NCI-H524 treated with DMSO at 0.1 percent for 48 hours (cell line): ENCODE results near the gene IGIP.
"Not testable (repeated sequence)": the region's sequence is repeated elsewhere in the genome, so short reads cannot be mapped to it uniquely, and the experiment has no call there.

Experiments
- DNase-seq: peaks from one replicate; lab custom pipeline; 2025; lab: John Stamatoyannopoulos, UW

IGIP gene

DNA sequence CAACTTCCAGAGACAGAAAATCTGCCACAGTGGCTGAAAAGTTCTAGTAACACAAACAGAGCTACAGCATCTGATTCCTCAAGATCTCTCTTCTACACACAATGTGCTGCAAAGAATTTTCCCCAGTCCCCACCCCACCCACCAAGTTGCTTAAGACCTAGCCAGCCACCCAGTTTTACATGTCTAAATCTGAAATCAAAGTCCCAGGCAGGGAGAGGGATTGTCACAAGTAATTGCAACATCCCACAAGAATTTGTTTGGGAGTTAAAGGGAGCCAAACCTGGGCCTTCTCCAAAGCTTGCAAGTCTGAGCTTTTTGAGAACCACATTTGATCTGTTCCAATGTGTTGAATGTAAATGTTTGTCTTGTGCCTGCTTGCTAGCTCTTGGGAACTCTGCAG is 15.5 kb downstream of the IGIP start:
- no peak for DNase-seq

DNA sequence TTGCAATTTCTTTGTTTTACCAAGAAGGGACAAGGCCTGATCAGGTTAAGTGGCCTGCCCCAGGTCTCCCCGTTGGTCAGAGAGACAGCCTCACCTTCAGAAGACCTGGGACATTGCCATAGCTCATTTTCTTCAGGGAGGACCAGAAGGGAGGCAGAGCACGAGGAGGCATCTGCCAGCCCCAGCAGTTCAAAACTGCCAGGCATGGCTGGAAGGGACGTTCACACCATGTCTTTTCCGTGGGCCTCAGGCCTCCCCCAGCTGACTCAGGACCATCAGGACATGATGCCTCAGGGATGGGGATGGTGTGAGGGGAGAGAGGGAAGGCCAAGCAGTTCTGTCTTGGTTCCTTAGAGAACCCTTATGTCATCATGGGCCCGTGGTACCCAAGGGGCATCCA is 16.5 kb downstream of the IGIP start:
- no peak for DNase-seq

DNA sequence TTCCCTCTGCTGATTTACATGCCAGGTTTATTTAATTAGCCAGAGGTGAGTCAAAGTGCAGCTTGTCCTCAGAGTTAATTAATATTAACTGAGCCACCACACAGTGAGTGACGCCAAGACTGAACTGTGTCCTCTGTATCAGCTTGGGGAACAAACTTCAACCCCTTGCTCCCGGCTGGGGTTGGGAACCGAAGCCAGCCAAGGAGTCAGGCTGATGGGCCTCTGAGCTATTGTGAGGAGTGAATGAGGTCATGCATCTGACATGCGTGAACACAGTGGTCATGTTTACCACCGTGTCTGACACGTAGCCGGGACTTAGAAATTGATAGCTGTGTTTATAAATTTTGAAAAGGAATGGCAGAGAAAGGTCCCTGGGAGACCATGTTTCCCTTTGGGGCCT is 17.1 kb downstream of the IGIP start:
- no peak for DNase-seq

DNA sequence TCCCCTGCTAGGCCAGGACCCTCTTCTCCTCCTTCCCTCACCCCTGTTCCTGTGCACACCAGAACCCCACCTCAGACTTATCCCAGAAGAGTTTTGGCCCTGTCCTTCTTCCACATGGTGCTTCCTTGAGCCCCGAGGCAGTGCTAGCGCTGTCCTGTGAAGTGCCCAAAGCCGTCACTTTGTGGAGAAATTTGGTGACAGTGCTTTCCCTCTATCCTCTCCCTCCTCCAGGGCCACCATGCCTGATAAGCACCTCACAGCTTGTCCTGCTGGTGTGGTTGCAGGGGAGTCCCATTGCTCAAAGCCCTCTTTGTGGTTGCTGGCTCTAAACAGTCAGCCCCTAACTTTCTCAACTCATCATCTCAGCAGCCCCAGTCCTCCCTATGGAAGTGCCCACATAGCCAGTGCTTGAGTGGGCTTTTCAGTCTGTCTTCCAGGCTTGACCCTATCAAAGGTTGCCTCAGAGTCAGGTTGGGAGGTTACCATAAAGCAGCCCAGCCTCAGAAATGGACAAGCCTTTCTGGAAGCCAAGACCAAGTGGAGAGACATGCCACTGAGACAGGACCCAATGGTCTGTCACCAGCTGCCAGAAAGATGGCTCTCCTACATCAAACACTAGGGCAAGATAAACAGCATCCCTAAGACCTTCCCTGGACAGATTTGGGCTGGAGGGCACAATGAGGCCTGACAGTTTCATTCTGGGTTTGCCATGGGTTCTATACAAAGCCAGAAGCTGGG is 18.0 kb downstream of the IGIP start:
- DNase-seq = no peak

DNA sequence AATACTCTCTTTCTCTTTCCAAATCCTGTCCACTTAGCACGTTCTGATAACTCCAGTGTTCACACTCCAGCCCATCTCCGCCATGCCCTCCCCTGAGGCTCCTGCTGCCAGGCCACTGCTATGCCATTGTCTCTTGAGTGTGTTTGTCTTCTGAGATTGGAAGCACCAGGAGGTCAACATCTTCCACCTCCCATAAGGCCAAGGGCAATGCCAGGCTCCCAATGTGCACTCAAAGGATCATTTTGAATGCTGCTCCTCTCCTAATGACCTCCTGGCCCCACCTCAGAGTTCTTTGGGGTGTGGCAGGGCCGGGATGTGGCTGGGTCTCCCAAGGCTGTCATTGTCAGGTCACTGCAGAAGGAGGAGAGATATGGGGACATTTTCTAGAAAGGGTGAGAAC is 19.5 kb downstream of the IGIP start:
- no peak for DNase-seq

DNA sequence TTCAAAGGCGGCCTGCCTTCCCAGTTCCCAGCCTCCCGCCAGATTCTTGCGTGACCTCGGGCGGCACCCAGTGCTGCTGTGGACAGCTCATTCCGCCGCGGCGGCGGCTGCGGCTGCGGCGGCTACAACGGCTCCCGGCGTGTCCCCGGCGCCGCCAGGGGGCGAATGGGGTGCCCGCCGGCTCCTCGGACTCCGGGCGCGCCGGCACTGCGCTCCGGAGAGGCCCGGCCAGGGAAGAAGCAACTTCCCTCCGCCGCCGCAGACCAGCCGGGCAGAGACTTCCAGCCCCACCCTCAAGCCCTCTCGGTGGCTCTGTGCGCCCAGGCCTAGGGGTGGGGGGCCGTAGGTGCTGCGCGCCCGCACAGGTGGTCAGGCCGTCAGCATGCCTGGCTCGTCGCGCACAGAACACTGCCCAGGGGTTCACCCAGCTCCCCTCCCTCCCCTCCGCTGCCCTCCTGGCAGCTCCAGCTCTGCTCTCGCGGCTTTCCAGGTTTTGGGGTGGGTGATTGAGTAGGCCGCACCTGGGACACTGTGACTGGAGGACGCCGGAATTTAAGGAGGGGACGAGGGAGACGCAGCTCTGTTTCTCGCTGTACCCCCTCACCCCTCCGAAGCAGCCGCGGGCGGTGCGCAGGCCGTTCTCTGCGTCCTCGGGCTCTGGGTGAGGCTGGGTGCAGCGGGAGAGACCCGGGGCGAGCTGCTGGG is 20.2 kb downstream of the IGIP start:
- peak; percentile 27 for DNase-seq

DNA sequence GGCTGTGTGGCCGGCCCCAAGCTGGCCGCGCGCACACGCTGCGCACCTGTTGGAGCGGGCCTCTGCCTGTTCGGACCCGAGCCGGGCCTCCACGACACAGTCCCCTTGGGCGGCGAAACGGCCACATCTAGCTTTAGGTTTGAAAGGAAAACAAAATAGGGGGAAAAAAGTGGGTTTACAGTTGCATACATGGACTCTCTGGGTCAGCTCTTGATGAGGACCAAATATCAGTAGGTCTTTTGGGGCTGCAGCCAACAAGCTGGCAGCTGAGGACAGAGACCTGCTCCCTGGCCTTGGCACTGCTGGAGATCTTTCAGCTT is 20.7 kb downstream of the IGIP start:
- no peak for DNase-seq

DNA sequence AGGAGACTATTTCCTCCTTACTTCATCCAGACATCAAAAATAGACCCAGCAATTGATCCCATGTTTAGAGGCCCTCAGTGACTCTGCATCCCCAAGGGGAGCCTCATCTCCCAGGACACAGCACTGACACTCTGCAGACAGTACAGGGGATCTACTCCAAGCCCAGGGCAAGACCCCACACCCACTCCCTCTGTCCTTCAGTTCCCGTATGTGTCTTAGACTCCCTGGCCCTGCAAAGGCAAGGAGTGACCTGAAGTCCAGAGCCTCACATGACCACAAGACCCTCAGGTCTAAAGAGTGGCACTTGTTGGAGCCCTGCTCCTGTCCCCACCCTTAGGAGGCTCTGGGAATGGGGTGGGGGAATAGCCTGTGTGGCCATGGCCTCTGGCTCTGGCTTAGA is 21.7 kb downstream of the IGIP start:
- DNase-seq = no peak

DNA sequence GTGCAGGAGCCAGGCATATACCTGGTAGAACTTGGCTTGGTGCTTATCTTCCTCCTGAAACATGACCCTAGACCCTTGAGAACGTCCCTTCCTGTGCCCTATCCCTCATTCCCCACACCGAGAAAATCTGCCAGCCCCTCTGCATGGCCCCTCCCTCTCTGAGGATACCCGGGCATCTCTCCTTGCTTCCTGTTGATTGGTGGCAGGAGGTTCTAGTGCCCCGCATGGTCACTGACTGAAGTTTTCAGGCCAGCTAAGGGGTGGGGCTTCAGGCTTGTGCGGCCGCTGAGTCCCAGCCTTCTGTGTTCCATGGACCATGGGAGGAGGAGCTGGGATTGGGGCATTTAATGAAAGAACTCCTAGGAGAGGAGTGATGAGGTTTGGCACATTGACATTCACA is 22.8 kb downstream of the IGIP start:
- DNase-seq = no peak

DNA sequence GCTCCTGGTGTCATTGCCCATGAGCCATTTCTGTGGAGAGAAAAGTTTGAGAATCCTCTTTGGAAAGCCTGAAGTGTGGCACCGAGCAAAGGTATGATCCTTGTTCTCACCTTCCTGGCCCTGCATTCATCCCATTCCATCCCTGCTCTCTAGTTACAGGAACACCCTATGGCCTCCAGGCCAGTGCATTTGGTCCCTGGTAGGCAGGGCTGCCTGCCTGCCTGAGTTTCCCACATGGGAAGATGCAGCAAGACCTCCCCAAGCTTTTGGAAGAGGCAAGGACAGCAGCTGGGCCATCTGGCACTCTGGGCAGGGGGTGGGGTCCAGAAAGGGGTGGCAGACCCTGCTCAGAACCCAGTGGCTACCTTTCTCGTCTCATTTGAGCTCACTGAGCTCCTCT is 24.5 kb downstream of the IGIP start:
- DNase-seq = peak; percentile 6

DNA sequence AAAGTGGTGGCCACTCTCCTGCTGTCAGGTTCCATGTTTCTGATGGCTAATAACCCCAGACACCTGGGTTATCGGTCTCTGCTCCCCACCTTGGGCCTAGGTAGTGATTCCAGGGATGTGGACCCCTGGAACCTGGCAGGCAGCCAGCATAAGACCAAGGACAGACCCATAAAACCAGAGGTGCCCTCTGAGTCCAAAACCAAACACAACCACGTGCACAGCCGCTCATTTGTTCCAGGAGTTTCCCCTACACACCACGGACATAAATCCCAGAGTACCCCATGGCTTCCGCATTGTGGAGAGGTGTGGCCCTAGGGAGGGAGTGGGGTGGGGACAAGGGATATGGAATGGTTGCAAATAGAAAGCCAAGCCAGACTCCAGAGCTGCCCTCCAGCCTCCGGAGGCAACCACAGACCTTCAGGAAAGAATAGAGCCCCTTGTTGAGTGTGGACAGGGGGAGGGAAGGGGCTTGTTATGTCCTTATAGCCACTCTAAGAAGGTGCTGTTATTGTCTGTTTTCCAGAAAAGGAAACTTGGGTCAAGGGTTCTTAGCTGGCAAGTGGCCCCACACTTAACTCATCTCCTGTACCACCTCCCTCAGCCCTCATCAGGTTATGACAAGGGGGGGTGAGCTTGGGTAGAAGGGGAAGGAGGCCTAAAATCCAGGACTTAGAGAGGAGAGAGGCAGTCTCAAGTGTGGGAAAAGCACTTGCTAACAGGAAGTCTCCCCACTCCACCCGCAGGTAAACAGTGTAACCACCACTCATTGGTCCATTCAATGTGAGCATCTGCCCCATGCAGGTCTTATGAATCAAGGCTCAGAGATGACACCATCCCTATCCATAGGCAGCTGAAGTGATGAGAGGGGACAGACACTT is 25.6 kb downstream of the IGIP start:
- no peak for DNase-seq

DNA sequence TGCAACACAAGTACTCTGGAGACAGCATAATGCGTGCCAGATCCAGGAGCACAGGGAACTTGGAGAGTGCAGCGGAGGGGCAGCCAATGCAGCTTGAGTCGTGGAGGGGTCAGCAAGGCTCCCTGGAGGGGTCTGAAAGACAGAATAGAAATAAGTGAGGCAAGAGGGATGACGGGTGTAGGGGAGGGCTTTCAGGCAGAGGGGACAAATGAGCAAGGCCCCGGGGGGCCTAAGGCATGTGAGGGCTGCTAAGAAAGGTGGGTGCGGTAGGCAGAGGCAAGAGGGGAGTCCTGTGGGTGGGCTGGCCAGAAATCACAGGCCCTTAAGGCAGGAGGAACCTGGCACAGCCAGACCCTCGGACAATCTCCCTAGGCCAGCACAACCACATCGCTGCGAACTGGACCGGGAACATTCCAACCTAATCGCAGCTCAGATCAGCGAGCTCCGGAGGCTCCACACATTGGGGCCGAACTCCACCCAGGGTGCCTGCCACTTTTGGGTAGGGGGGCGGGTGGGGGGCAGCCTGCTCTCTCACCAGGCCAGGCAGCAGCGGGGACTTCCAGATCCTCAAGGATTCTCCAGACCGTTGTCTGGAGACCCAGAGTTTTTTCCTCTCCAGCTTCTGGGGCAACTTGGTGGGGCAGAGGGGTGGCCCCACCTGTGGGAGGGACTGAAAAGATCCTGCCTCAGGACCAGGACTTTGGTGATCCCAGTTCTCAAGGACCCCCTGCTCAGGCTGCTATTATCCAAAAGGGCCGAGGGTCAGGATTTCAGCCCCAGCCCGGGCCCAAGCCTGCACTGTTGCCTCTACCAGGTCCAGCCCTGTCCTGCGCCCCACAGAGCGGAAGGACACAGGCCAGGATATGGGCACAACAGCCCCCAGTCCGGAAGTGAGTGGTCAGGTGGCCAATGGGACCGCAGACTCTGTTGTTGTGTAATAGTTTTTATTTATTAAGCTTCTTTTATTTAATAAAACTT is 26.6 kb downstream of the IGIP start:
- no peak for DNase-seq

DNA sequence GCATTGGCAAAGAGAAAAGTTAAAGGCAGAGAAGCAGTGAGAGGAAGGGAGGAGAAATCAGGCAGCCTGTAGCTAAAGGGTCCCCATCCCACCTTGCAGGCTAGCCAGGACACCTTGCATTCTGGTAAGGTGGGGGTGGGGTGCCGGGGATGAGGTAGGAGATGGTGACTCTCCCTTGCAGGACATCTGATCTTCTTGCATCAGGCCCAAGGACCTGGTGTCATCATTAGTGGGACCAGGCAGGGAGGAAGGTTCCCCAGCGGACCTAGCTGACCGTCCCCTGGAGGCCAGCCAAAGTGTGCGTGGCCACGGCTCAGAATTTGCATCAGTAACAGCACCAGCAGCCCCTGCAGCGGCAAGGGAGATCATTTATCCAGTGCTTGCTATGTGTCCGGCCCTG is 27.5 kb downstream of the IGIP start:
- no peak for DNase-seq

DNA sequence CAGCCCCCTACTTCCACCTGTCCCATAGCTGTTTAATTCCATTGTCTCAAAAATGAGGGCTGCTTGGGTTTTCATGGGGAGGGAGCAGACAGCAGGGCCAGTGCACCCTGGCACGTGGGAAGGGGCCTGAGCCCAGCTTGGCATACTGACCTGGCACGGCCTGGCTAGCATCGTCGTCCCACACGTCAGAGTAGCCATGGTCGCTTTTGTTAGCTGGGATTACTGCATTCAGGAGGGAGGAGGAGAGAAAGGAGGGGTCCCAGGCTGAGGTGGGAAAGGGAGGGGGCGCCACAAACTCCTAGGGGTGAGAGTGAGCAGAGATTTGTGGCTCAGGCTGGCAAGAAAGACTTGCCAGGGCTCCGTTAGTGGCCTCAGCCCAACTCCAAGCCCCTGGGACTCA is 28.2 kb downstream of the IGIP start:
- DNase-seq = no peak

DNA sequence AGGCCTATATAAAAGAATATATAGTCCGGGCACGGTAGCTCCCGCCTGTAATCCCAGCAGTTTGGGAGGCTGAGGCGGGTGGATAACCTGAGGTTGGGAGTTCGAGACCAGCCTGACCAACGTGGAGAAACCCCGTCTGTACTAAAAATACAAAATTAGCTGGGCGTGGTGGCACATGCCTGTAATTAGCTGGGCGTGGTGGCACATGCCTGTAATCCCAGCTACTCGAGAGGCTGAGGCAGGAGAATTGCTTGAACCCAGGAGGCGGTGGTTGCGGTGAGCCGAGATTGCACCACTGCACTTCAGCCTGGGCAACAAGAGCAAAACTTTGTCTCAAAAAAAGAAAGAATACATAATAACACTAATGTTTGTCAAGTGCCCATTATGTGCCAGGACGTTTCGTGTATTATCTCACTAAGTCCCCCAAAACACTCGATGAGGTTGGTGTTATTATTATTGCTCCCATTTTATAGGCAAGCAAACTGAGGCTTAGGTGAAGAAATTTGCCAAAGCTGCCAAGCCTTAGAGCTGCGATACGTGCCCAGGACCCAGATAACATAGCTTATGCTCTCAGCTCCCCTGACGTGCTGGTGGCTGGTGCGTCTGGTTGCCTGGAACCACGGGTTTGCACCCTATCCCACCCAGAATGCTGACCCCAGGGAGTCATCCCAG is 29.1 kb downstream of the IGIP start:
- DNase-seq = not testable (repeated sequence)

DNA sequence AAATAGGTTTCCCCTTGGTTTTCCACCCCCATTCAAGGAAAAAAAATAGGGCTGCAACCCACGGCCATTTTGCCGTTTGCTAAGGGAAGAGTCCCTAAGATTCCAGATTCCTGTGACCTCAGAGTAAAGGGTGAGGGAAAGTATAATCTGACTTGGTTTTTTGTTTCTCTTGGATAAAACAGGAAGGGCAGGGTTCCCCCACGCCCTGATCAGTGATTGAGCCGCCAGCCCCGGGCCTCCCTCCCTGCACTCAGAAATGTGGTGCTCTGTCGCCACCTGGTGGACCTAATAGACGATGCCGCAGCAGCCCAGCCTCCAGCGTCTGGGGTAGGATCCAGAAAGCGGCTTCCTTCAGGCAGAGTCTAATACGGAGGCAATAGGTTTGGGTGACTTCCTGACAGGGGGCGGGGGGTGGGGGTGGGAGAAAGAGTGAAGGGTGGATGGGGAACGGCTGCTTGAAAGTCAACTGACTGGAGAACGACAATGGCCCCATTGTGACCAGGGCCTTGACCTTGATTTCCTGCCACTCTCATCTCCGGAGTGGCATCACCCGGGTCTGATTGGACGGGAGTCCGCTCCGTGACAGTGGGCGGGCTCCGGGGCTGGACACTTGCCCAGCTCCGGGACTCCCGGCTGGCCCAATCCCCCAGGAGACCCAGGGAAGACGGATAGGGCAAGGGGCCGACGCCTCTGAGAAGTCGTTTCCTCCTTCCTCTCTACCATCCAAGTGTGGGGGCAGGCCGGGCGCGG is 31.5 kb downstream of the IGIP start:
- DNase-seq = peak; percentile 13

DNA sequence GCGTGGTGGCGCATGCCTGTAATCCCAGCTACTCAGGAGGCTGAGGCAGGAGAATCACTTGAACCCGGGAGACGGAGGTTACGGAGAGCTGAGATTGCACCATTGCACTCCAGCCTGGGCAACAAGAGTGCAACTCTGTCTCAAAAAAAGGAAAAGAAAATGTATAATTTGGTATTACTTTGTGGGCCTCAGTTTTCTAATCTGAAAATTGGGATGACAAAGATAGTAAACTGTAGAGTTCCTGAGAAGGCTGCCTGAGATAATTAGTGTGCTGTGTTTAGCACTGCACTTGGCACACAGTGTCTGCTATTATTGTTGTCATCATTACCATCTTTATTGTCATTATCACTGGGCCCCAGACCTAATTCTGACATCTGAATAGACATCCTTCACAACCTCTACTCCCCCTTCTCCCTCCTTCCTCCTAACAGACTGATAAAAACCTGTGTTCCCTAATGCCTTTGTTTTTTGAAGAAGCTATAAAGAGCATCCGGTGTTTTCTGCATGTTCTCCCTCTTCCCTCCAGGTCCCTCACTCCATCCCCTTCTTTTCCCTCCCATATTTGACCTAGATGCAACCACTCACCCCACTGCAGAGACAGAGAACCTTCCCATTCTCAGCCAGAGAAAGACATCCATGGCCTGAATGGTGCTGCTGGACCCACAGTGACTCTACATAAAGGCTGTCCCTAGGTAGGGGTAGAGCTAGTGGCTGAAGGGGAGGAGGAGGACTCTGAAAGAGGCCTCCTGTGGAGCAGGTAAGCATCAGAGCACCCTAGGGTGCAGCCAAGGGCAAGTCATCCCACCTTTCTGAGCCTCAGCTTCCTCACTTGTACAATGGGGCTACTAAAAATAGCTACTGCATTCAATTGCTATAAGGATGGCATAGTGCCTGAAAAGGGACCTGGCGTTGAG is 33.5 kb downstream of the IGIP start:
- no peak for DNase-seq

DNA sequence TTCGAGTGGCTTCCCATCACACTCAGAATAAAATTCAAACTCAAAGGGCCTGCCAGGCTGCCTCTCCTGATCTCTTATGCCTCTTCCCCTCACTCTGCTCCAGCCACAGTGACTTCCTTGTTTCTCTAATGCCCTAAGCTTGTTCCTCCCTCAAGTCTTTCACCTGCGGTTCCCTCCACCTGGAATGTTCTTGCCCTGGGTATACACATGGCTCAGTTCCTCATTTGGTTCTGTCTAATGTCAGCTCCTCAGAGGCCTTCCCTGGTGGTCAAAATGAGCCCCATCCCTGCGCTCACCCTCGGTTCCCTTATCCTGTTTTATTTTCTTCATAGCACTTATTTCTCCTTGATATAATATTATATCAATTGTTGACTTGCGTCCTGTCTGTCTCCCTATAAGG is 36.5 kb downstream of the IGIP start:
- DNase-seq = no peak

DNA sequence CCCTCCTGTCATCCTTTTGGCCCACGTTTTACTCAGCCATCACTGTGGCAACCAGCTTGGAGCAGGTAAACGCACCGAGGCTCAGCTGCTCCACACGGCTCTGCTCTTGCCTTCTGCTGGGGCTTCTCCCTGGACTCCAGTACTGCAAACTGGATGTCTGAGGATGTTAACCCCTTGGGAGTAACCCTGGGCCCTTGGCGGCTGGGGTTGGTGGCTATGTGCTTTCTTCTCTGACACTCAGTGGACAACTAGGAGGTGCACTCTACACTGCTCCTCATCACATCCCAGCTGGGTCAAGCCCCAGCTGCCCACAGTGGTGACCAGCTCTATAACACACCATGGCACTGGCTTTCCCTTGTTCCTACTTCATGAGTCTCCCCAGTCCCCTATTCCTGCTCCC is 37.0 kb downstream of the IGIP start:
- no peak for DNase-seq
